AG10803 (cell line): ENCODE data around the gene AP1G2.

Source experiments
- DNase-seq: peaks from one replicate; pipeline ENCODE4 v3.0.0; 2010; ENCODE audit warnings: low read depth
- H3K4me3 ChIP-seq: 2 replicates; pipeline ENCODE4 v1.5.1; 2011; ENCODE audit warnings: mild to moderate bottlenecking, low read length, control low read depth
- TF ChIP-seq, protein P1 (sequence below): conservative IDR thresholded peaks from 2 replicates; pipeline ENCODE4 v1.5.1; 2011; ENCODE audit warnings: mild to moderate bottlenecking, low read length, control low read depth, inconsistent platforms

Gene AP1G2

DNA sequence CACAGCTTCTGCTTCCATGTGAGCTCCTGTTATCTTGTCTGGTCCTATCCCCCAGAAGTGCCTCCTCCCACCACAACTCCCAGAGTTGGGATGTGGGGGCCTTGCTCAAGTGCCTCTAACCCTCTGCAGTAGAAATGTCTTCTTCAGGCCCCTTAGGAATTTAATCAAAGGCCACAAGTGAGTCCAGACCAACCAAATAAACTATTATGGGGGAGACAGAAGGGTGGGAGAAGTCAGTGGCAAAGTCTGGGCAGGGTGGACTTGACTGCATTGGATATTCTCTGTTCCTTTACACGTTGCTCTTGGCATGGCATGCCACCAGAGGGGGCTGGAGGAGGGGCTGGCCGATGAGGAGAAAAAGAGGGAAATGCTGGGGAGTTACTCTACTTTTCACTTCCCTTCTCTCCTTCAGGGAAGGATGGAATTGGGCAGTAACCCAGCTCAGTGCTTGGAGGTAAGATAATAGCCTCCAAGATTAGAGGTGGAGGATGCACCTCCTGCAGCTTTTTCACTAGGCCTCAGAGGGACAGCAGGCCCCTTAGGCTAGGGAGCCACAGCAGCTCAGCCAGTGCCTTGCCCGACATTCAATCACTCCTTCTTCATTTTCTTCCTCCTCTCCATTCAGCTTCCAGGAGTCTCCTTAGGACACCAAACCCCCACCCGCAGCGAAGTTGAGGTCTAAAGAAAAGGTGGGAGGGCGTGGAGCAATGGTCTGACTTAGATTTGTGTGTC is 1.2 kb upstream of the AP1G2 start:
- no peak for DNase-seq
- no peak overlapping the region for H3K4me3 ChIP-seq
- TF ChIP-seq, protein P1, sequence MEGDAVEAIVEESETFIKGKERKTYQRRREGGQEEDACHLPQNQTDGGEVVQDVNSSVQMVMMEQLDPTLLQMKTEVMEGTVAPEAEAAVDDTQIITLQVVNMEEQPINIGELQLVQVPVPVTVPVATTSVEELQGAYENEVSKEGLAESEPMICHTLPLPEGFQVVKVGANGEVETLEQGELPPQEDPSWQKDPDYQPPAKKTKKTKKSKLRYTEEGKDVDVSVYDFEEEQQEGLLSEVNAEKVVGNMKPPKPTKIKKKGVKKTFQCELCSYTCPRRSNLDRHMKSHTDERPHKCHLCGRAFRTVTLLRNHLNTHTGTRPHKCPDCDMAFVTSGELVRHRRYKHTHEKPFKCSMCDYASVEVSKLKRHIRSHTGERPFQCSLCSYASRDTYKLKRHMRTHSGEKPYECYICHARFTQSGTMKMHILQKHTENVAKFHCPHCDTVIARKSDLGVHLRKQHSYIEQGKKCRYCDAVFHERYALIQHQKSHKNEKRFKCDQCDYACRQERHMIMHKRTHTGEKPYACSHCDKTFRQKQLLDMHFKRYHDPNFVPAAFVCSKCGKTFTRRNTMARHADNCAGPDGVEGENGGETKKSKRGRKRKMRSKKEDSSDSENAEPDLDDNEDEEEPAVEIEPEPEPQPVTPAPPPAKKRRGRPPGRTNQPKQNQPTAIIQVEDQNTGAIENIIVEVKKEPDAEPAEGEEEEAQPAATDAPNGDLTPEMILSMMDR, result no peak

DNA sequence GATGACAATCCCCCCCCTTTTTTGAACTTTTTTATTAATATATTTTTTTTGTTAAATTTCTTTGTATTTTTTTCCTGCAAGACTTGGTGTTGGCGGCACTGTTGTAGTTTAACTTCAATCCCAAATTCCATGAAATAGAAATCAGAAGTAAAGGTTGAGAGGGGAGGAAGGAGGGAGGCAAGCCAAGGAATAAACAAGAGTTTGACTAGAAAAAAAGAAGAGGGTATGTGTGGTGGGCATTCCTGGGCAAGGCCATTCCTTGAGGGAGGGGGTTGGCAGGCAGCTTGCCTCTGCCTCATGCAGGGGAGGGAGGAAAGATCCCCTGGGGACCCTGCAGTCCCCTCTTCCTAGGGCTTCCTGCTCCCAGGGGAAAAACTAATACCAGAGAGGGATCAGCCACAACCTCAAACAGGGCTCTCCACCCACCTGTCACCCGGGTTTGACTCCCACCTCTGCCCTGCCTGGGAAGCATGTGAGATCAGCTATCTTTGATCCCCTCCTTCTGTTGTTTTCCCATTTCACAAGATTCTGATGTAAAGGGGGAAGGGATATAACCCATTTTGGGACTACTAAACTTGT is 519 bp upstream of the AP1G2 start:
- DNase-seq, result no peak
- TF ChIP-seq, protein P1, result no peak
- peak overlapping the region; percentile 68 for H3K4me3 ChIP-seq

DNA sequence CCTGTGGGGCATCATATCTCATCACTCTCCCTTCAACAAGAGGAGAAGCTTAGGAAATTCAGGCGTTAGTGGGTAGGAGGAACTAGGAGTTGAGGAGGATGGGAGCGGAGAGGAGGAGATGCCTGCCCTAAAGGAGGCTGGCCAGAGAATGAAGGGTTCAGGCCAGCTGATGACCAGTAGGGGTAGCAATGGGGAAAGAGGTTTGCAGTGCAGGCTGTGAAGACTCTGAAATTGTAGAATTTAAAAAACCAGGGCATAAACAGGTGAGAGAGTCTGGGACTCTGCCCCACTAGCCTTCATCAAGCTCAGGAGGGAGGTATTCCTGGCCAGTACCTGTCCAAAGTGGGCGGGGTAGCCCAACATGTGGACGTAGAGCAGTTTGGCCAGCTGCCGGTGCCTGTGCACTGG is 809 bp downstream of the AP1G2 start:
- TF ChIP-seq, protein P1, result peak; percentile 32; the same call in 1 of the 2 replicates
- H3K4me3 ChIP-seq, result peak overlapping the region; percentile 68
- DNase-seq, result peak; percentile 20

DNA sequence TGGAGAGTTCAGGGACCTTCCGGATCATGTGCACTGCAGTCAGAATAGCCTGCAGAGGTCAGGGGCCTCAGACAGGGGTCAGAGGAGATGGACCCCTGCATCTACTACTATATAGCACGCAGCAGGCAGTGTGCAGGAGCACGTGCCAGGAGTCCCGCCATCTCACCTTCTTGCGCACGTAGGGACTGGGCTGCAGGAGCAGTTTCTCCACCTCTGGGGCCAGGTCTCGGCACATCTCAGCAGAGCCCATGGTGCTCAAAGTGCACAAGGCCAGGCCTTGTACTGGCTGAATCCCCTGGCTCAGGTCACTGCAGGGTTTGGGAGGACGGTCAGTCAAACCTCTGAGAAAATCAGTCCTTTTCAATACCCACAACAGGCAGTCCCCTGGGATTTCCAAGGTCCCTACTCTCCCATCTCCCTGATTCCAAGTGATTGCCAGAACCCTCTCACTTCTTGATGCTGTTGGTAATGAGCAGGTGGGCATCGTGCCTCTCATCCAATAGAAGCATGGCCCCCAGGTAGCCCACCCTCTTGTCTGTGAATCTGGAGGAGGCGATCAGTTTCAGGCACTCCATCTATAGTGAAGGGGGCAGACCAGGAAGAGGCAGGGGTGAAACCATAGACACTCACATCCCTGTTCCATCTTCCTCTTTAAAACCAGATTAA is 1.3 kb downstream of the AP1G2 start:
- DNase-seq, result no peak
- TF ChIP-seq, protein P1, result no peak
- no peak overlapping the region for H3K4me3 ChIP-seq

DNA sequence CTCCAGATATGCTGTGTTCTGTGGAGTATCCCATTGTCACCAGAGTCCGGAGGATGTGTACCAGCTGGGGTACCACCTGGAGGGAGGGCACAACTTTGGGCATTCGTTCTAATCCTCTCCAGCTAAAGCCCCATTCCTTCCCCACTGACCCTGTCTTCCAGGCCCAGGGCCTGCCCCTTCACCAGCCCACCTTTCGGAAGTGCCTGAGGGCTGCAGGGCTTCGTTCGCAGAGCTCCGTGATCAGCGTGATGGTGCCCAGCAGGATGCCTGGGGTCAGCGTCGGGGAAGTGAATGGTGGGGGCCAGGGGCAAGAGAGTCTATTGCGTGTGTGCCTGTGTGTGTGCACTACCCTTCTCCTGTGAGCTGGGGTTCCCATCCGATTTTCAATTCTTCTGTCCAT is 2.0 kb downstream of the AP1G2 start:
- TF ChIP-seq, protein P1, result no peak
- no peak for DNase-seq
- H3K4me3 ChIP-seq, result no peak overlapping the region

DNA sequence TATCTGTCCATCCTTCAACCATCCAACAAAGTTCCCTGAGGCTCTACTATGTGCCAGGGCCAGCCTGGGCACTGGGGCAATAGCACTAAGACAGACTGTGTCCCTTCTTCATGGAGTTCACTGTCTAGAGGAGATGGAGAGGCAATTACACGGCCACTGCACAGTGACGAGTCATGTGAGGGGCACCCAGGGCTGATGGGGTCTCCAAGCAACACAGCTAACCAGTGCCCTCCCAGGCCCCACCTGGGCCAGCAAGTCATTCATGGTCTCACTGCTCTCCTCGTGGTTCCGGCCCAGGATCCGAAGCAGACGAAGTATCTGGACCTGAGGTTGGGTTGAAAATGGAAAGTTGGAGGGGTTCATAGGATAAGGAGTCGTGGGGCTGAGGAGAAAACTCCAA is 2.7 kb downstream of the AP1G2 start:
- TF ChIP-seq, protein P1, result no peak
- no peak overlapping the region for H3K4me3 ChIP-seq
- DNase-seq, result no peak
